Progenitor cell of endocrine pancreas (in vitro differentiated cells): ENCODE measurements around the gene ASTL. TPM values are rescaled to one million over a fixed set of nuclear protein-coding genes. Genes with fewer than 3 reads are reported as not detected.

Experiments
- DNase-seq: peaks from one replicate; pipeline ENCODE4 v3.0.0; 2021; ENCODE audit warnings: low spot score; ENCODE audit not compliant: unreplicated experiment
- H3K27ac Mint-ChIP-seq: 2 replicates; pipeline ENCODE4 v1.8.0; 2021; ENCODE audit warnings: mild to moderate bottlenecking, moderate library complexity, mixed read lengths
- H3K27me3 Mint-ChIP-seq: 2 replicates; pipeline ENCODE4 v1.8.0; 2021; ENCODE audit warnings: mixed read lengths
- H3K36me3 Mint-ChIP-seq: 2 replicates; pipeline ENCODE4 v1.8.0; 2022; ENCODE audit warnings: mixed read lengths; ENCODE audit not compliant: insufficient read depth
- H3K4me1 Mint-ChIP-seq: 2 replicates; pipeline ENCODE4 v1.8.0; 2021; ENCODE audit warnings: low read depth, mixed read lengths
- H3K4me3 Mint-ChIP-seq: 2 replicates; pipeline ENCODE4 v1.8.0; 2021; ENCODE audit warnings: low read depth, mild to moderate bottlenecking, moderate library complexity, mixed read lengths
- H3K9me3 Mint-ChIP-seq: 2 replicates; pipeline ENCODE4 v1.8.0; 2021; ENCODE audit warnings: low read depth, mixed read lengths
- CTCF ChIP-seq: fragments of 200-600 bp; sonication (generic); IDR thresholded peaks from one replicate; pipeline ENCODE4 v1.5.0; 2021; ENCODE audit warnings: antibody characterized with exemption, mild to moderate bottlenecking; ENCODE audit not compliant: unreplicated experiment
- total RNA-seq: library from RNA; stranded (reverse); gene quantifications from 2 replicates; pipeline ENCODE4 v1.2.1, GENCODE V29; 2021

ASTL gene
- total RNA-seq, 1 donor from 2014 or later: 0.29 TPM

- Mint-ChIP-seq H3K27me3 (no peaks in the 10 kb centered on the region), H3K36me3 (no peaks in the 10 kb centered on the region), H3K9me3 (peaks cover 5% of the 10 kb centered on the region), H3K4me3 (no peak overlapping the region), H3K4me1 (no peaks in the 10 kb centered on the region), H3K27ac (no peak overlapping the region)
- no peak for TF ChIP-seq CTCF
- no peak for DNase-seq
Observed at GRCh38 chr2:96098900-96099590, 39.3 kb downstream of the ASTL start.

GRCh38 chr2:96097951-96098823 lies 40.1 kb downstream of the ASTL start:
- peaks cover 5% of the 10 kb centered on the region for H3K9me3 Mint-ChIP-seq
- no peak for DNase-seq

GRCh38 chr2:96097441-96097840 lies 40.9 kb downstream of the ASTL start:
- Mint-ChIP-seq H3K27ac (no peak overlapping the region), H3K4me1 (no peaks in the 10 kb centered on the region), H3K9me3 (peaks cover 5% of the 10 kb centered on the region), H3K4me3 (no peak overlapping the region), H3K36me3 (no peaks in the 10 kb centered on the region), H3K27me3 (no peaks in the 10 kb centered on the region)
- DNase-seq: no peak
- no peak for TF ChIP-seq CTCF

More at GRCh38 chr2:96097951-96098823, 40.1 kb downstream of the ASTL start:
- Mint-ChIP-seq H3K36me3 (no peaks in the 10 kb centered on the region), H3K27me3 (no peaks in the 10 kb centered on the region), H3K4me1 (no peaks in the 10 kb centered on the region), H3K4me3 (no peak overlapping the region), H3K27ac (no peak overlapping the region)
- no peak for TF ChIP-seq CTCF

GRCh38 chr2:96095116-96095636 lies 43.1 kb downstream of the ASTL start:
- H3K36me3 Mint-ChIP-seq: no peaks in the 10 kb centered on the region
- no peak overlapping the region for H3K4me3 Mint-ChIP-seq
- no peak overlapping the region for H3K27ac Mint-ChIP-seq
- no peaks in the 10 kb centered on the region for H3K27me3 Mint-ChIP-seq
- no peak for DNase-seq
- peaks cover 5% of the 10 kb centered on the region for H3K4me1 Mint-ChIP-seq
- H3K9me3 Mint-ChIP-seq: peaks cover 5% of the 10 kb centered on the region
- TF ChIP-seq CTCF: no peak

- H3K27me3 Mint-ChIP-seq: no peaks in the 10 kb centered on the region
- no peak for TF ChIP-seq CTCF
- peaks cover 5% of the 10 kb centered on the region for H3K9me3 Mint-ChIP-seq
- no peak overlapping the region for H3K27ac Mint-ChIP-seq
- peaks cover 6% of the 10 kb centered on the region for H3K4me1 Mint-ChIP-seq
- DNase-seq: no peak
- no peak overlapping the region for H3K4me3 Mint-ChIP-seq
- no peaks in the 10 kb centered on the region for H3K36me3 Mint-ChIP-seq
Observed at GRCh38 chr2:96093528-96093927, 44.8 kb downstream of the ASTL start.
